Neutrophil (primary cell): ENCODE measurements around the gene POMGNT1.

Source experiments
- H3K27ac ChIP-seq: fragments of 200-600 bp; sonication (generic); 2 replicates; pipeline ENCODE4 v1.5.1; 2016; ENCODE audit warnings: mild to moderate bottlenecking, moderate library complexity
- H3K27me3 ChIP-seq: fragments of 200-600 bp; sonication (generic); 2 replicates; pipeline ENCODE4 v1.6.0; 2016; ENCODE audit warnings: mild to moderate bottlenecking
- H3K36me3 ChIP-seq: fragments of 200-600 bp; sonication (generic); 2 replicates; pipeline ENCODE4 v1.5.1; 2017
- H3K4me1 ChIP-seq, 2 experiments: fragments of 200-600 bp in 1 of 2; sonication (generic) in 1 of 2; 1 replicate in 1 of 2; 2 replicates in 1 of 2; pipeline versions ENCODE4 v1.5.1 to v1.6.1; 2013 to 2016; ENCODE audit warnings: low read depth in 1 of 2, low read length in 1 of 2, mild to moderate bottlenecking in 1 of 2, moderate library complexity in 1 of 2; ENCODE audit not compliant: control insufficient read depth in 1 of 2, insufficient read depth in 1 of 2
- H3K4me3 ChIP-seq, 2 experiments: fragments of 200-600 bp in 1 of 2; sonication (generic) in 1 of 2; 1 replicate in 1 of 2; 2 replicates in 1 of 2; pipeline ENCODE4 v1.5.1; 2013 to 2016; ENCODE audit warnings: low read depth in 1 of 2, low read length in 1 of 2, mild to moderate bottlenecking in 1 of 2, moderate library complexity in 1 of 2
- H3K9me3 ChIP-seq: fragments of 200-600 bp; sonication (generic); 2 replicates; pipeline ENCODE4 v1.5.1; 2016
- TF ChIP-seq, protein P1 (sequence below): fragments of 200-600 bp; sonication (generic); IDR thresholded peaks from 2 replicates; pipeline ENCODE4 v1.5.1; 2016; ENCODE audit warnings: antibody characterized with exemption

The POMGNT1 gene

DNA sequence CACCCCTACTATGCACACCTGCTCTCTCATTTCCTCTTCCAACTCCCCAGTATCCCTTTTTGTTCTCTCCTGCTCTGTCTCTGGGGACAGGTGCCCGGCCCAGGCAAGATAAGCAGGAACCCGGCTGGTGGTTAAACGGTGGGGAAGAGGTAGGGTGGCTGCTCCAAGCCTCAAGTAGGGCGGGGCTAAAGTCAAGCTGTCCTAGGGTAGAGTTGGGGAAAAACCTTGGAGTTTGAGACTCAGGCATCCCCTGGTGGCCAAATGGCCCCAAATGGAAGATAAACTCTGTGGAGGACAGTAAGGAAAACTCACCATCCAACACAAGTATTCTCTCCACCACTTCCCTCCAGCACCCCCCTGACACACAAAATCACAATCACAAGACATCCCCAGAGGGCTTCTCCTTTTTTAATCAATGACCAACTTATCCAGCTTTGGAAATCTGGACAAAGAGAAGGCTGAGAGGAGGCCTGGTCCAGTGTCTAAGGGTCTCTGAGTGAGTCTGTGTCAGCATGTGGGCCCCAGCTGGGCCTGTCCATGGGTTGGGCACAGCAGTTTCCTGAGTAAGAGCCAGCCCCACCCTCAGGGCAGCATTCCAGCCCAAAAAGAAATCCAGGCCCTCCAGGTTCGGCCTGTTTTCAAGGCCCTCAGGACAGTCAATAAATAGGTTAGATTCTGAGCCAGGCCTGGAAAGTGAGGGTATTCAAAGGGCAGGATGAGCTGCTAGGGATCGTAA is 9.8 kb downstream of the POMGNT1 start:
- no peaks in the 10 kb centered on the region for H3K27me3 ChIP-seq
- H3K27ac ChIP-seq, result no peak overlapping the region
- peaks cover 32% of the 10 kb centered on the region for H3K36me3 ChIP-seq
- H3K9me3 ChIP-seq, result no peaks in the 10 kb centered on the region
- no peak overlapping the region for H3K4me3 ChIP-seq
- no peaks in the 10 kb centered on the region for H3K4me1 ChIP-seq
- TF ChIP-seq, protein P1, sequence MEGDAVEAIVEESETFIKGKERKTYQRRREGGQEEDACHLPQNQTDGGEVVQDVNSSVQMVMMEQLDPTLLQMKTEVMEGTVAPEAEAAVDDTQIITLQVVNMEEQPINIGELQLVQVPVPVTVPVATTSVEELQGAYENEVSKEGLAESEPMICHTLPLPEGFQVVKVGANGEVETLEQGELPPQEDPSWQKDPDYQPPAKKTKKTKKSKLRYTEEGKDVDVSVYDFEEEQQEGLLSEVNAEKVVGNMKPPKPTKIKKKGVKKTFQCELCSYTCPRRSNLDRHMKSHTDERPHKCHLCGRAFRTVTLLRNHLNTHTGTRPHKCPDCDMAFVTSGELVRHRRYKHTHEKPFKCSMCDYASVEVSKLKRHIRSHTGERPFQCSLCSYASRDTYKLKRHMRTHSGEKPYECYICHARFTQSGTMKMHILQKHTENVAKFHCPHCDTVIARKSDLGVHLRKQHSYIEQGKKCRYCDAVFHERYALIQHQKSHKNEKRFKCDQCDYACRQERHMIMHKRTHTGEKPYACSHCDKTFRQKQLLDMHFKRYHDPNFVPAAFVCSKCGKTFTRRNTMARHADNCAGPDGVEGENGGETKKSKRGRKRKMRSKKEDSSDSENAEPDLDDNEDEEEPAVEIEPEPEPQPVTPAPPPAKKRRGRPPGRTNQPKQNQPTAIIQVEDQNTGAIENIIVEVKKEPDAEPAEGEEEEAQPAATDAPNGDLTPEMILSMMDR, result no peak

DNA sequence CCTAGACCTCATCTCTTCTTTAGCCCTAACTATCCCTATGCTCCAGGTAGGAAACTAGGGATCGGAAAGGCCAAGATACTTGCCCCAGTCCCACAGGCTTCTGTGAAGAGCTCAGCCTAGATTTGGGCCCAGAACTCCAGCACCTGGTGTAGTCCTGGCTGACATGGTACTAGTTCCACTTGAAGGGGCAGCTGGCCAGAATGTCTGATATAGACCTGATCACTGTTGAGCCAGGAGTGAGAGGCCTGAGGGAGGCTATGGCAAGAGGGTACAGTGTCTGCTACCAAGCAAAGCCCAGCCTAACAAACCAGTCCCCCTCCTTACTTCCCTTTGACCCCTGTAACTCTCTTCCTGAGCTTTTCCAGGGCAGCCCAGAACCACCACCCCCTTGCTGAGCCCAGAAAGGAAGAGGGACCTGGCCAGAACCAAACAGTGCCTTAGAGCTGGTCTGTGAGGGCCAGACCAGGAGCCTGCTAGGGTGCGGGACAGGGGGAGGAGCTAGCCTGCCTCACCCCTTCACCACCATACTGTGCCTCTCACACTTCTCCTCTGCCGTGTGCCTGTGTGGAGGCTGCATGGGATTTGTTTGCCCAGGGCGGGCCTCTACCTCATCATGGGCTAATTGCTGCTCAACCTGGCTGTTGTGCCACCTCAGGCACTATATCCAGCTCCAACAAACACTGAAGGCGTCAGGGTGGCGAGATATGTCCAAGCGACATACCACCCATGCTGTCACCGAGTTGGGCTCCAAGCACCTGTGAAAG is 10.9 kb downstream of the POMGNT1 start:
- Histone ChIP-seq H3K4me1 (no peaks in the 10 kb centered on the region), H3K36me3 (peaks cover 22% of the 10 kb centered on the region), H3K4me3 (no peak overlapping the region), H3K27ac (no peak overlapping the region), H3K9me3 (no peaks in the 10 kb centered on the region), H3K27me3 (no peaks in the 10 kb centered on the region)
- TF ChIP-seq, protein P1, result no peak

DNA sequence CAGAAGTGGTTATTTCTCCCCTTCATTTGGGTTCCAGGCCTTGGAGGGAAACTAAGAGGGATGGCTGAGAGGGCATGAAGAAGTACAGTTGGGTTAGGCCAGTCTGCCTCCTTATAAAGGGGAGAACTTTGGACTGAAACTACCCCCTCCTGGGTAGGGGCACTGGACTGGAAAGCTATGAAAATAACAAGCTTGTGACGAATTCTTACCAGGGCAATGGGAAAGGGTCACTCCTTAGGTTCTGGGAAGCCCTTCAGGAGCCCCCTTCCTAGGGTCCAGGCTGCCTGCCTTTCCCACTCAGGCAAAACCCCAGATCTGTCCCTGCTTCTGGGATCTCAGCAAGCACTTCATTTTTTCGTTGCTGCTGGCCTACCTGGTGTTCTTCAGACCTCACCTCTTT is 12.2 kb downstream of the POMGNT1 start:
- Histone ChIP-seq H3K36me3 (peaks cover 15% of the 10 kb centered on the region), H3K9me3 (no peaks in the 10 kb centered on the region), H3K27ac (no peak overlapping the region), H3K27me3 (no peaks in the 10 kb centered on the region), H3K4me1 (no peaks in the 10 kb centered on the region), H3K4me3 (no peak overlapping the region)
- TF ChIP-seq, protein P1, result no peak

DNA sequence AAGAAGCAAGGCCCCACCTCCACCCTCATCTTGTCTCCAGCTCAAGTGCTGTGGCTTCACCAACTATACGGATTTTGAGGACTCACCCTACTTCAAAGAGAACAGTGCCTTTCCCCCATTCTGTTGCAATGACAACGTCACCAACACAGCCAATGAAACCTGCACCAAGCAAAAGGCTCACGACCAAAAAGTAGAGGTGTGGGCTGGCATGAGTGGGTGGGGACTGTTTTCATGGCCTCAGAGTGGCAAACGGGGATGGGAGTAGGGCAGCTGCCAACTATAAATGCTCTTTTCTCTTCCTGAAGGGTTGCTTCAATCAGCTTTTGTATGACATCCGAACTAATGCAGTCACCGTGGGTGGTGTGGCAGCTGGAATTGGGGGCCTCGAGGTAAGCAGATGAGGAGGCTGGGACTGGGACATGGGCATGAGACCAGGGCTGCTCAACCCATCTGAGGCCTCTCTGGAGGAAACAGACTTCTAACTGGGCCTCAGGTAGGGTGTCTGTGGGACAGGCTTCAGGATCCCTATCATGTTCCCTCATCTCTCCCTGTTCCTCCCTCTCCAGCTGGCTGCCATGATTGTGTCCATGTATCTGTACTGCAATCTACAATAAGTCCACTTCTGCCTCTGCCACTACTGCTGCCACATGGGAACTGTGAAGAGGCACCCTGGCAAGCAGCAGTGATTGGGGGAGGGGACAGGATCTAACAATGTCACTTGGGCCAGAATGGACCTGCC is 13.1 kb downstream of the POMGNT1 start:
- Histone ChIP-seq H3K27ac (no peak overlapping the region), H3K36me3 (peaks cover 8% of the 10 kb centered on the region), H3K27me3 (no peaks in the 10 kb centered on the region), H3K4me1 (no peaks in the 10 kb centered on the region), H3K4me3 (no peak overlapping the region), H3K9me3 (no peaks in the 10 kb centered on the region)
- TF ChIP-seq, protein P1, result no peak

DNA sequence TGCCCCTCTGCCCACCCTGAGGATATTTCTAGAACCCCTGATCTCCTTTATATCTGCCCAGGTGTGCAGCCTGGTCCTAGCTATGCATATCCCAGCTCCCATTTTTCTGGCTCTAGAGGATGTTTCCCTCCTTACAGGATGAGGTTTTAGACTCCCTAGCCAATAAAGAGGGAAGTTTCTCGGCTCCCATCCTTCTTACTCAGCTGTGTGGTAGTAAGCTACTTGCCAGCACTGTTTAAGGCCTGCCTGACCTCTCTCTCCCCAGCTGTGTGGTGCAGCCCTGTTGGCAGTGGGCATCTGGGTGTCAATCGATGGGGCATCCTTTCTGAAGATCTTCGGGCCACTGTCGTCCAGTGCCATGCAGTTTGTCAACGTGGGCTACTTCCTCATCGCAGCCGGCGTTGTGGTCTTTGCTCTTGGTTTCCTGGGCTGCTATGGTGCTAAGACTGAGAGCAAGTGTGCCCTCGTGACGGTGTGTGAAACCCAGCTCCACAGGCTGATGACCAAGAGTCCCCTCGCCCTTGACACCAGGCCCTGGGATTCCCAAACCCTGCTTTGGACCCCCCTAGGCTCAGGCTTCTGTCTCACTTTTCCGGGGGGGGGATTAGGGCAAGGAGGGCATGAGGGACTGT is 14.2 kb downstream of the POMGNT1 start:
- Histone ChIP-seq H3K4me3 (no peak overlapping the region), H3K36me3 (peaks cover 7% of the 10 kb centered on the region), H3K27ac (no peak overlapping the region), H3K9me3 (no peaks in the 10 kb centered on the region), H3K4me1 (peaks cover 0 to 5% of the 10 kb centered on the region in 2 experiments), H3K27me3 (no peaks in the 10 kb centered on the region)
- TF ChIP-seq, protein P1, result no peak
